Vagina (tissue), 2 donors: ENCODE data around the gene CBX7. TPM values are rescaled to one million over a fixed set of nuclear protein-coding genes. Genes with fewer than 3 reads are reported as not detected.
A peak's percentile ranks its signal among the peaks of the same experiment; 100 is the strongest.

Experiments used
- DNase-seq, 2 donors: peaks; one replicate each; pipeline ENCODE4 v3.0.0-alpha.2; 2017; ENCODE audit errors: extremely low spot score in 2 of 2
- H3K27ac ChIP-seq: fragments of 200-600 bp; sonication (generic); one replicate; pipeline ENCODE4 v1.5.1; 2019
- H3K27me3 ChIP-seq: fragments of 200-600 bp; sonication (generic); one replicate; pipeline ENCODE4 v1.5.1; 2019
- H3K36me3 ChIP-seq, 2 donors: fragments of 200-600 bp; sonication (generic); one replicate each; pipeline ENCODE4 v1.5.1; 2017 to 2019
- H3K4me1 ChIP-seq: fragments of 200-600 bp; sonication (generic); one replicate; pipeline ENCODE4 v1.5.1; 2019
- H3K4me3 ChIP-seq, 2 donors: fragments of 200-600 bp; sonication (generic); 1 replicate in 1 of 2; 2 replicates in 1 of 2; pipeline ENCODE4 v1.5.1; 2016 to 2019
- H3K9me3 ChIP-seq: fragments of 200-600 bp; sonication (generic); one replicate; pipeline ENCODE4 v1.5.1; 2019
- CTCF ChIP-seq, 3 experiments: fragments of 450-650 bp in 2 of 3; fragments of 200-600 bp in 1 of 3; sonication (generic) in 1 of 3; IDR thresholded peaks; one replicate each; pipeline ENCODE4 v1.5.1; 2017 to 2019; ENCODE audit warnings: antibody characterized with exemption in 3 of 3, mild to moderate bottlenecking in 2 of 3, moderate library complexity in 2 of 3
- POLR2A ChIP-seq, 2 donors: fragments of 450-650 bp; IDR thresholded peaks; one replicate each; pipeline ENCODE4 v1.6.1; 2017; ENCODE audit warnings: antibody characterized with exemption in 2 of 2, mild to moderate bottlenecking in 2 of 2, moderate library complexity in 2 of 2
- POLR2AphosphoS5 ChIP-seq, 2 donors: sonication (generic); formaldehyde crosslinking; IDR thresholded peaks; one replicate each; pipeline ENCODE4 v1.9.0; 2017; ENCODE audit warnings: antibody characterized with exemption in 2 of 2, mild to moderate bottlenecking in 2 of 2, low read depth in 1 of 2; ENCODE audit not compliant: insufficient read depth in 1 of 2
- intact Hi-C: fragments of 100-400 bp; cut with DNase I; formaldehyde crosslinking; loops from one replicate; pipeline ENCODE4 v1.15.1; 2023
- total RNA-seq: library from RNA; depleted of rRNA; stranded (reverse); fragments of >200 nt; gene quantifications from one replicate; pipeline ENCODE4 v1.2.3, GENCODE V29; 2016

The CBX7 gene
- total RNA-seq, 1 donor from 2014 or later, result 98.0 TPM

- intact Hi-C loops, result no loop called here
- DNase-seq, result no peak
Measured at GRCh38 chr22:39136317-39136716, 16.2 kb downstream of the CBX7 start.

GRCh38 chr22:39135092-39135896, 17.2 kb downstream of the CBX7 start:
- H3K9me3 ChIP-seq, result no peaks in the 10 kb centered on the region
- H3K4me3 ChIP-seq, result no peak overlapping the region
- peaks cover 0 to 22% of the 10 kb centered on the region in 2 donors for H3K36me3 ChIP-seq
- no peak overlapping the region for H3K27ac ChIP-seq
- intact Hi-C loops, result no loop called here
- DNase-seq, result no peak
- TF ChIP-seq POLR2A (IDR thresholded peaks at IDR 0.05), result no peak
- TF ChIP-seq CTCF (IDR thresholded peaks at IDR 0.05), result peak in 1 of 3 experiments; percentile 14
- H3K4me1 ChIP-seq, result peaks cover 22% of the 10 kb centered on the region
- H3K27me3 ChIP-seq, result no peaks in the 10 kb centered on the region

More at GRCh38 chr22:39136317-39136716, 16.2 kb downstream of the CBX7 start:
- Histone ChIP-seq H3K9me3 (no peaks in the 10 kb centered on the region), H3K27ac (no peak overlapping the region), H3K27me3 (no peaks in the 10 kb centered on the region), H3K4me3 (no peak overlapping the region), H3K4me1 (peaks cover 12% of the 10 kb centered on the region), H3K36me3 (peaks cover 0 to 22% of the 10 kb centered on the region in 2 donors)
- TF ChIP-seq CTCF (IDR thresholded peaks at IDR 0.05), result no peak

GRCh38 chr22:39134366-39135091, 18.0 kb downstream of the CBX7 start:
- Histone ChIP-seq H3K27ac (no peak overlapping the region), H3K27me3 (no peaks in the 10 kb centered on the region), H3K4me3 (no peak overlapping the region), H3K9me3 (no peaks in the 10 kb centered on the region), H3K36me3 (peaks cover 0 to 22% of the 10 kb centered on the region in 2 donors), H3K4me1 (peaks cover 22% of the 10 kb centered on the region)
- TF ChIP-seq POLR2AphosphoS5 (IDR thresholded peaks at IDR 0.05; ENCODE audit: insufficient read depth in 1 of 2, low read depth in 1 of 2) (no peak), CTCF (IDR thresholded peaks at IDR 0.05) (no peak), POLR2A (IDR thresholded peaks at IDR 0.05) (no peak)
- intact Hi-C loops, result no loop called here
- no peak for DNase-seq

GRCh38 chr22:39133871-39134270, 18.6 kb downstream of the CBX7 start:
- Histone ChIP-seq H3K4me1 (peaks cover 22% of the 10 kb centered on the region), H3K9me3 (no peaks in the 10 kb centered on the region), H3K4me3 (no peak overlapping the region), H3K27ac (no peak overlapping the region), H3K36me3 (peaks cover 0 to 22% of the 10 kb centered on the region in 2 donors), H3K27me3 (no peaks in the 10 kb centered on the region)
- intact Hi-C loops, result no loop called here
- DNase-seq, result no peak
- TF ChIP-seq POLR2AphosphoS5 (IDR thresholded peaks at IDR 0.05; ENCODE audit: insufficient read depth in 1 of 2, low read depth in 1 of 2), result no peak
- no peak for TF ChIP-seq CTCF (IDR thresholded peaks at IDR 0.05)
- no peak for TF ChIP-seq POLR2A (IDR thresholded peaks at IDR 0.05)
